Measurements from ENCODE around the gene RNF17. TPM values are rescaled to one million over a fixed set of nuclear protein-coding genes. Genes with fewer than 3 reads are reported as not detected.

Gene RNF17
- total RNA-seq, 1 donor from 2014 or later, result not detected

- Histone ChIP-seq H3K4me1 (peaks cover 22% of the 10 kb centered on the region), H3K9me3 (no peaks in the 10 kb centered on the region), H3K27me3 (no peaks in the 10 kb centered on the region), H3K4me3 (peak overlapping the region; percentile 15 to 30), H3K36me3 (no peaks in the 10 kb centered on the region), H3K27ac (no peak overlapping the region)
- TF ChIP-seq POLR2AphosphoS5 (IDR thresholded peaks at IDR 0.05; ENCODE audit: insufficient read depth in 1 of 2, low read depth in 1 of 2) (no peak), POLR2A (IDR thresholded peaks at IDR 0.05) (no peak), CTCF (IDR thresholded peaks at IDR 0.05) (no peak)
- intact Hi-C loops (cut with DNase I), result no loop called here
- no peak for DNase-seq (ENCODE audit: extremely low spot score in 2 of 2)
Observed at GRCh38 chr13:24747248-24748060, 16.5 kb upstream of the RNF17 start.

- no peak for DNase-seq (ENCODE audit: extremely low spot score in 2 of 2)
- intact Hi-C loops (cut with DNase I), result no loop called here
- Histone ChIP-seq H3K4me3 (peak overlapping the region in 1 of 2 donors; percentile 30), H3K27ac (no peak overlapping the region), H3K36me3 (no peaks in the 10 kb centered on the region), H3K27me3 (no peaks in the 10 kb centered on the region), H3K4me1 (peaks cover 22% of the 10 kb centered on the region), H3K9me3 (no peaks in the 10 kb centered on the region)
- TF ChIP-seq POLR2A (IDR thresholded peaks at IDR 0.05) (no peak), POLR2AphosphoS5 (IDR thresholded peaks at IDR 0.05; ENCODE audit: insufficient read depth in 1 of 2, low read depth in 1 of 2) (no peak), CTCF (IDR thresholded peaks at IDR 0.05) (no peak)
Observed at GRCh38 chr13:24748061-24748400, 15.9 kb upstream of the RNF17 start.

- intact Hi-C loops (cut with DNase I), result no loop called here
- DNase-seq (ENCODE audit: extremely low spot score in 2 of 2), result no peak
- TF ChIP-seq POLR2AphosphoS5 (IDR thresholded peaks at IDR 0.05; ENCODE audit: insufficient read depth in 1 of 2, low read depth in 1 of 2), result no peak
- no peak for TF ChIP-seq CTCF (IDR thresholded peaks at IDR 0.05)
- TF ChIP-seq POLR2A (IDR thresholded peaks at IDR 0.05), result no peak
- Histone ChIP-seq H3K9me3 (no peaks in the 10 kb centered on the region), H3K4me3 (no peak overlapping the region), H3K36me3 (no peaks in the 10 kb centered on the region), H3K4me1 (no peaks in the 10 kb centered on the region), H3K27ac (no peak overlapping the region), H3K27me3 (no peaks in the 10 kb centered on the region)
Observed at GRCh38 chr13:24759197-24759596, 4.8 kb upstream of the RNF17 start.

GRCh38 chr13:24764276-24764630 lies 284 bp downstream of the RNF17 start:
- Histone ChIP-seq H3K36me3 (no peaks in the 10 kb centered on the region), H3K4me1 (no peaks in the 10 kb centered on the region), H3K9me3 (no peaks in the 10 kb centered on the region), H3K27ac (no peak overlapping the region), H3K4me3 (no peak overlapping the region), H3K27me3 (no peaks in the 10 kb centered on the region)
- intact Hi-C loops (cut with DNase I), result no loop called here
- no peak for DNase-seq (ENCODE audit: extremely low spot score in 2 of 2)
- TF ChIP-seq POLR2A (IDR thresholded peaks at IDR 0.05) (no peak), CTCF (IDR thresholded peaks at IDR 0.05) (no peak), POLR2AphosphoS5 (IDR thresholded peaks at IDR 0.05; ENCODE audit: insufficient read depth in 1 of 2, low read depth in 1 of 2) (no peak)

- H3K27me3 ChIP-seq, result no peaks in the 10 kb centered on the region
- intact Hi-C loops (cut with DNase I), result no loop called here
- H3K9me3 ChIP-seq, result no peaks in the 10 kb centered on the region
- no peak overlapping the region for H3K4me3 ChIP-seq
- TF ChIP-seq POLR2A (IDR thresholded peaks at IDR 0.05) (no peak), POLR2AphosphoS5 (IDR thresholded peaks at IDR 0.05; ENCODE audit: insufficient read depth in 1 of 2, low read depth in 1 of 2) (no peak), CTCF (IDR thresholded peaks at IDR 0.05) (no peak)
- no peaks in the 10 kb centered on the region for H3K36me3 ChIP-seq
- no peak overlapping the region for H3K27ac ChIP-seq
- no peaks in the 10 kb centered on the region for H3K4me1 ChIP-seq
- DNase-seq (ENCODE audit: extremely low spot score in 2 of 2), result no peak
Observed at GRCh38 chr13:24777171-24777570, 13.2 kb downstream of the RNF17 start.

Measured in vagina (tissue), 2 donors.